ENCODE measurements around the gene CTF1. TPM values are rescaled to one million over a fixed set of nuclear protein-coding genes. Genes with fewer than 3 reads are reported as not detected.

Gene CTF1
- total RNA-seq, 2 donors from 2014 or later, result 3.1 to 3.3 TPM

GRCh38 chr16:30874244-30874820 lies 22.1 kb upstream of the CTF1 start:
- Mint-ChIP-seq H3K4me1 (peaks cover 18% of the 10 kb centered on the region), H3K27ac (peak overlapping the region; percentile 82), H3K36me3 (ENCODE audit: low read depth) (peaks cover 40% of the 10 kb centered on the region), H3K27me3 (ENCODE audit: insufficient read depth) (peaks cover 28% of the 10 kb centered on the region), H3K9me3 (no peaks in the 10 kb centered on the region), H3K4me3 (peak overlapping the region; percentile 85)
- no peaks in the 10 kb centered on the region for H3K27me3 ChIP-seq (ENCODE audit: control insufficient read depth, insufficient read depth, low read length, poor library complexity, severe bottlenecking)
- no peaks in the 10 kb centered on the region for H3K9me3 ChIP-seq (ENCODE audit: control insufficient read depth, low read length)
- no peak for TF ChIP-seq CTCF (conservative IDR thresholded peaks at IDR 0.05)
- peaks cover 51% of the 10 kb centered on the region for H3K36me3 ChIP-seq (ENCODE audit: control insufficient read depth, insufficient read depth, low read length)
- WGBS, 2 experiments (ENCODE audit: insufficient coverage in 1 of 2, insufficient read length in 1 of 2), result 45 to 58% methylated on average over 15 to 23 of the region's 23 CpGs
- H3K4me1 ChIP-seq (ENCODE audit: control insufficient read depth, insufficient read depth, low read length), result peaks cover 4% of the 10 kb centered on the region
- DNase-seq, result no peak
- H3K9ac ChIP-seq (ENCODE audit: extremely low read depth, low read length, poor library complexity, severe bottlenecking), result peak overlapping the region; percentile 85
- peak overlapping the region; percentile 86 for H3K4me3 ChIP-seq (ENCODE audit: low read length)
- no peak overlapping the region for H3K27ac ChIP-seq (ENCODE audit: low read depth, low read length)

DNA sequence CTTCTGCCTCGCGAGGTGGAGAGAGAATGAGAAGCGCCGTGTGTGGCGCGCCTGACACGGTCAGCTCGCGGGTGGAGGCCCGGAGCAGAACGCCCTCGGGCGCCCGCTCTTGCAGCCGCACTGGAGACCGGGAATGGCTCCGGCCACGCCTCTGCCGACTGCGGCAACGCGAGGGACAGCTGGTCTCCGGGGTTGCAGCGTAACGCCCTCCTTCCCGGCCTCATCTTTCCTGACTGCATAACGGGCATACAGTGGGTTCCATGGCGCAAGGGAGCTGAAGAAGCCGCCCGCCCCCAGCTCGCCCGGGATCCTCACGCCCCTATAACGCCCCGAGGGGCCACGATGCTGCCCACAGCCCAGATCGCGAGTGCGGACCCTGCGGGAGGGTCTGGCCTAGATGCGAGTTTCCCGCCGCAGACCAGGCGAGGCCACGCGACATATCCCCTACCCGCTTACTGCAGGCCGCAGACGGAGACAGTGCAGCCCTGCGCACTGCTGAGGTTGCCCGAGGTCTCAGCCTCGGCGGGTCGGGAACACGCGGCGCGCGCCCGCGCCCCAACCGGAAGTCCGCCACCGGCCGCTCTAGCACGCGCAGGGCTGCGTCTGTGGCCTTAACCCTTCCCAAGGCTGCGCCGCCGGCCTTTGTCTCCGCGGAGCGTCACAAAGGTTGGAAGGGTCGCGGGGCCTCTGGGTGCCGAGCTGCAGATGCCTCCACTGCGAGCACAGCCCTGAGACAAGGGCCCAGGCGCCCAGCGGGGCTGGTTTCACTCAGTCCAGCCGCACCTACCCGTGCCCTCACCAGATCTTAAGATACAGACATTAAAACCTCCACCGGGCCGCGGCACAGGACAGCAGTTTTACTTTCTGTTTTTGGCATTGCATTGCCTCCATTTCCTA lies 21.3 kb upstream of the CTF1 start:
- peaks cover 28% of the 10 kb centered on the region for H3K27me3 Mint-ChIP-seq (ENCODE audit: insufficient read depth)
- no peaks in the 10 kb centered on the region for H3K9me3 Mint-ChIP-seq
- peaks cover 50% of the 10 kb centered on the region for H3K36me3 ChIP-seq (ENCODE audit: control insufficient read depth, insufficient read depth, low read length)
- H3K4me3 Mint-ChIP-seq, result peak overlapping the region; percentile 85
- H3K9ac ChIP-seq (ENCODE audit: extremely low read depth, low read length, poor library complexity, severe bottlenecking), result peak overlapping the region; percentile 85
- peak overlapping the region; percentile 98 for H3K27ac ChIP-seq (ENCODE audit: low read depth, low read length)
- no peaks in the 10 kb centered on the region for H3K9me3 ChIP-seq (ENCODE audit: control insufficient read depth, low read length)
- peaks cover 4% of the 10 kb centered on the region for H3K4me1 ChIP-seq (ENCODE audit: control insufficient read depth, insufficient read depth, low read length)
- 1% methylated on average over 35 to 85 of the region's 85 CpGs for WGBS, 2 experiments (ENCODE audit: insufficient coverage in 1 of 2, insufficient read length in 1 of 2)
- peak overlapping the region; percentile 86 for H3K4me3 ChIP-seq (ENCODE audit: low read length)
- peak; percentile 96 for DNase-seq
- H3K4me1 Mint-ChIP-seq, result peaks cover 18% of the 10 kb centered on the region
- TF ChIP-seq CTCF (conservative IDR thresholded peaks at IDR 0.05), result no peak
- H3K27ac Mint-ChIP-seq, result peak overlapping the region; percentile 98
- peaks cover 40% of the 10 kb centered on the region for H3K36me3 Mint-ChIP-seq (ENCODE audit: low read depth)
- H3K27me3 ChIP-seq (ENCODE audit: control insufficient read depth, insufficient read depth, low read length, poor library complexity, severe bottlenecking), result no peaks in the 10 kb centered on the region

DNA sequence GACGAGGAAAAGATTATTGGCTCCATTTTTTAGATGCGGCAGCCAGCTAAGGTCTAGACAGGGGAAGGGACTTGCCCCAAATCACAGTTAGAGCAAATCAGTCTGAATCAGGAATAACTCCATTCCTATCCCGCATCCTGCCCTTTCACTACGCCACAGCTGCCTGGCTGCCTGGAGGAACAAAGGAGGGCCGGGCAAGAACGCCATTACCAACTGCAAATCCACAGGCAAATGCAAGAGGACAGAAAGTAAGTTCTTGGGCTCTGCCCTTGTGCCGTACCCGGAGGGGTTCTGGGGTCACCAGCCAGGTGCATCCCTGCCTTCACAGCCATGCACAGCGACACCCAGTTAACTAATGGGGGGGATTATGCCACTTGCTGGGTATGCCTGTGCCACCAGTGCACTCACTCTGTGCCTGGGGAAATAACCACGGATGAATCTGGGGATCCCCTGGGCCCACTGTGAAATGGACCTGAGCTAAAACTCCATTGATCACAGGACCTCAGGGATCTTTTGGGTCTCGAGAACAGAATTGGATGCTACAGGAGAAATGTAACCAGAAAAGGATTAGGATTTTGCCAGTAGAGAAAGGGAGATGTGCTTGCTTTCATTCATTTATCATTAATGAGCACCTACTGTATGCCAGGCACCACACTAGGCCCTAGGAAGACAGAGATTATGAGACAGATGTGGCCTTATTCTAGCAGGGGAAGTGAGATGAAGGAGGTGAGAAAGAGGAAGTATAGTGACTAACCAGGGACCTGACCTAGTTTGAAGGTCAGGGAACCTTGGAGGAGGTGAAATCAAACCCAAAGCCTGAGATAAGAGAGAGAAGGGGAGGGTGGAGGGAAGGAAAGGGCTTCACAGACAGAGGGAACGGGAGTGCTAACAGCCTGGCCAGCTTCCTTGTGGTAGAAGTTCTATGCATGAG lies 20.3 kb upstream of the CTF1 start:
- H3K9me3 ChIP-seq (ENCODE audit: control insufficient read depth, low read length), result no peaks in the 10 kb centered on the region
- Mint-ChIP-seq H3K4me1 (peaks cover 18% of the 10 kb centered on the region), H3K27ac (peak overlapping the region; percentile 98), H3K36me3 (ENCODE audit: low read depth) (peaks cover 46% of the 10 kb centered on the region), H3K9me3 (no peaks in the 10 kb centered on the region), H3K27me3 (ENCODE audit: insufficient read depth) (peaks cover 23% of the 10 kb centered on the region), H3K4me3 (peak overlapping the region; percentile 85)
- 50 to 52% methylated on average over 8 to 12 of the region's 12 CpGs for WGBS, 2 experiments (ENCODE audit: insufficient coverage in 1 of 2, insufficient read length in 1 of 2)
- no peak for DNase-seq
- H3K36me3 ChIP-seq (ENCODE audit: control insufficient read depth, insufficient read depth, low read length), result peaks cover 49% of the 10 kb centered on the region
- H3K4me1 ChIP-seq (ENCODE audit: control insufficient read depth, insufficient read depth, low read length), result peaks cover 4% of the 10 kb centered on the region
- H3K27me3 ChIP-seq (ENCODE audit: control insufficient read depth, insufficient read depth, low read length, poor library complexity, severe bottlenecking), result no peaks in the 10 kb centered on the region
- peak overlapping the region; percentile 98 for H3K27ac ChIP-seq (ENCODE audit: low read depth, low read length)
- no peak for TF ChIP-seq CTCF (conservative IDR thresholded peaks at IDR 0.05)
- peak overlapping the region; percentile 85 for H3K9ac ChIP-seq (ENCODE audit: extremely low read depth, low read length, poor library complexity, severe bottlenecking)
- H3K4me3 ChIP-seq (ENCODE audit: low read length), result peak overlapping the region; percentile 86
